Stomach (tissue), 4 donors: ENCODE measurements around the gene IL1A.

Experiments used
- EP300 ChIP-seq: sonication (generic); formaldehyde crosslinking; IDR thresholded peaks from one replicate; pipeline ENCODE4 v1.6.1; 2017; ENCODE audit warnings: antibody characterized with exemption
- POLR2A ChIP-seq, 4 donors: fragments of 450-650 bp; IDR thresholded peaks; one replicate each; pipeline ENCODE4 v1.6.1; 2016; ENCODE audit warnings: antibody characterized with exemption in 4 of 4, control low read depth in 2 of 4, mild to moderate bottlenecking in 1 of 4, moderate library complexity in 1 of 4
- POLR2AphosphoS5 ChIP-seq, 3 donors: sonication (generic); formaldehyde crosslinking; IDR thresholded peaks; one replicate each; pipeline ENCODE4 v1.6.1; 2016; ENCODE audit warnings: antibody characterized with exemption in 3 of 3
- TF ChIP-seq, protein P1 (sequence below), 7 experiments: fragments of 450-650 bp in 4 of 7; fragments of 200-600 bp in 3 of 7; sonication (generic) in 3 of 7; IDR thresholded peaks; one replicate each; pipeline ENCODE4 v1.5.1; 2016 to 2019; ENCODE audit warnings: antibody characterized with exemption in 7 of 7, control low read depth in 2 of 7, mild to moderate bottlenecking in 1 of 7

DNA sequence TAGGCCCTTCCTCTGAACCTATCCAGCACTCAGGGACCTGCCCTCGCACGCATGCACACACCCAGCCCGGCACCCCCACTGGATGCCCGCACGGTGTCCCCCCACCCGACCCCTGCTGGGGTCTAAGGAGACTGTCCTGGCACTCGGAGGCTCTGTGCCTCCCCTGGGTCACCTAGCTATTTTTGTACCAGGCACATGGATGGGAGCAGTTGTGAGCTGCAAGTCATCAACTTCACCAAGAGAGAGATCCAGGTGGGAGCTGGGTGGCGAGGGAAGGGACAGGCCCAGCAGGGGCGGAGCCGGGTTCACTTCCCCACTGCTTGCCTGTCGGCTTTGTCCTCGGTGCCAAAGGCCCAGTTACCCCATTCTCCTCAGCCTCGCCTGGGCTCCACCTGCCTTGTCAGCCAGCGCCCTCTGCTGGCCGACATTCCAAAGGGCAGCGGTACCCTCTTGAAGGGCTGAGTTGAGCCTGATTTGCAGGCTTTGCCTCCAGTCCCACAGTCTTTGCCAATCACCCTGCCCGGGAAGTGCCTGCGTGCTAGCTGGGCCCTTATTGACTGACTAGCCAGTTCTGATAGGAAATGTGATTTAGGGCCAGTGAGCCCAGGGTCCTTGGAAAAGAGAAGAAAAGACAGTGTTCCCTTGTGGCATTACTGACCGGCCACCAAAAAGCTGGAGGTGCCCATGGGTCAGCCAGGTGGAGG is 57.7 kb downstream of the IL1A start:
- TF ChIP-seq, protein P1, sequence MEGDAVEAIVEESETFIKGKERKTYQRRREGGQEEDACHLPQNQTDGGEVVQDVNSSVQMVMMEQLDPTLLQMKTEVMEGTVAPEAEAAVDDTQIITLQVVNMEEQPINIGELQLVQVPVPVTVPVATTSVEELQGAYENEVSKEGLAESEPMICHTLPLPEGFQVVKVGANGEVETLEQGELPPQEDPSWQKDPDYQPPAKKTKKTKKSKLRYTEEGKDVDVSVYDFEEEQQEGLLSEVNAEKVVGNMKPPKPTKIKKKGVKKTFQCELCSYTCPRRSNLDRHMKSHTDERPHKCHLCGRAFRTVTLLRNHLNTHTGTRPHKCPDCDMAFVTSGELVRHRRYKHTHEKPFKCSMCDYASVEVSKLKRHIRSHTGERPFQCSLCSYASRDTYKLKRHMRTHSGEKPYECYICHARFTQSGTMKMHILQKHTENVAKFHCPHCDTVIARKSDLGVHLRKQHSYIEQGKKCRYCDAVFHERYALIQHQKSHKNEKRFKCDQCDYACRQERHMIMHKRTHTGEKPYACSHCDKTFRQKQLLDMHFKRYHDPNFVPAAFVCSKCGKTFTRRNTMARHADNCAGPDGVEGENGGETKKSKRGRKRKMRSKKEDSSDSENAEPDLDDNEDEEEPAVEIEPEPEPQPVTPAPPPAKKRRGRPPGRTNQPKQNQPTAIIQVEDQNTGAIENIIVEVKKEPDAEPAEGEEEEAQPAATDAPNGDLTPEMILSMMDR (IDR thresholded peaks at IDR 0.05) = peak in 5 of 7 experiments; percentile 83 to 98 (median 94)
- TF ChIP-seq POLR2AphosphoS5 (IDR thresholded peaks at IDR 0.05) (peak in 2 of 3 donors; percentile 33 to 83), POLR2A (IDR thresholded peaks at IDR 0.05) (no peak), EP300 (no peak)
